HepG2 (cell line): ENCODE data around the gene BICDL1. TPM values are rescaled to one million over a fixed set of nuclear protein-coding genes. Genes with fewer than 3 reads are reported as not detected.
A peak's percentile ranks its signal among the peaks of the same experiment; 100 is the strongest.

ENCODE experiments used
- CBX5 ChIP-seq: sonication (generic); formaldehyde crosslinking; IDR thresholded peaks from 2 replicates; pipeline ENCODE4 v1.4.0; 2020; ENCODE audit warnings: missing genetic modification reagents, borderline replicate concordance
- CENPT ChIP-seq: sonication (generic); formaldehyde crosslinking; IDR thresholded peaks from 2 replicates; pipeline ENCODE4 v1.8.0; 2022; ENCODE audit warnings: low read depth, mild to moderate bottlenecking, moderate library complexity, missing genetic modification reagents
- GATA4 ChIP-seq: sonication (generic); IDR thresholded peaks from 2 replicates; pipeline ENCODE4 v1.6.1; 2016; ENCODE audit warnings: antibody characterized with exemption, low read depth, borderline replicate concordance
- MAFK ChIP-seq, 2 experiments: IDR thresholded peaks in 1 of 2; conservative IDR thresholded peaks in 1 of 2; 2 replicates each; pipeline ENCODE4 v1.6.1; 2011; ENCODE audit warnings: improper control_type of control experiment in 2 of 2, low read length in 2 of 2
- NFIC ChIP-seq: IDR thresholded peaks from 2 replicates; pipeline ENCODE4 v1.6.1; 2012; ENCODE audit warnings: mild to moderate bottlenecking, low read length, inconsistent platforms
- RXRA ChIP-seq: sonication (generic); formaldehyde crosslinking; IDR thresholded peaks from 2 replicates; pipeline ENCODE4 v1.5.1; 2020; ENCODE audit warnings: missing genetic modification reagents
- SAP130 ChIP-seq: IDR thresholded peaks from 2 replicates; pipeline ENCODE4 v1.6.1; 2016; ENCODE audit warnings: low read depth
- SP2 ChIP-seq: sonication (generic); formaldehyde crosslinking; IDR thresholded peaks from 2 replicates; pipeline ENCODE4 v1.5.1; 2020; ENCODE audit warnings: mild to moderate bottlenecking, missing genetic modification reagents
- STAG1 ChIP-seq: sonication (generic); formaldehyde crosslinking; IDR thresholded peaks from 2 replicates; pipeline ENCODE4 v1.4.0; 2020; ENCODE audit warnings: missing genetic modification reagents
- TBX2 ChIP-seq: sonication (generic); formaldehyde crosslinking; IDR thresholded peaks from 2 replicates; pipeline ENCODE4 v1.5.0; 2020; ENCODE audit warnings: missing genetic modification reagents, mild to moderate bottlenecking, borderline replicate concordance
- THYN1 ChIP-seq: sonication (generic); formaldehyde crosslinking; IDR thresholded peaks from 2 replicates; pipeline ENCODE4 v1.8.1; 2023; ENCODE audit warnings: low read depth, mild to moderate bottlenecking, moderate library complexity, missing genetic modification reagents, borderline replicate concordance
- TSC22D2 ChIP-seq: sonication (generic); formaldehyde crosslinking; IDR thresholded peaks from 2 replicates; pipeline ENCODE4 v1.5.1; 2020; ENCODE audit warnings: missing genetic modification reagents, mild to moderate bottlenecking, borderline replicate concordance
- ZBED4 ChIP-seq: sonication (generic); formaldehyde crosslinking; IDR thresholded peaks from 2 replicates; pipeline ENCODE4 v1.4.0; 2020; ENCODE audit warnings: missing genetic modification reagents, borderline replicate concordance
- ZNF24 ChIP-seq: fragments of 450-650 bp; IDR thresholded peaks from 2 replicates; pipeline ENCODE4 v1.6.1; 2017; ENCODE audit warnings: antibody characterized with exemption, mild to moderate bottlenecking
- ZNF274 ChIP-seq: sonication (generic); formaldehyde crosslinking; IDR thresholded peaks from 2 replicates; pipeline ENCODE4 v1.5.1; 2020; ENCODE audit warnings: mild to moderate bottlenecking, missing genetic modification reagents
- ZNF383 ChIP-seq: sonication (generic); formaldehyde crosslinking; IDR thresholded peaks from 2 replicates; pipeline ENCODE4 v1.4.0; 2020; ENCODE audit warnings: missing genetic modification reagents, mild to moderate bottlenecking, borderline replicate concordance
- ZNF710 ChIP-seq: sonication (generic); formaldehyde crosslinking; IDR thresholded peaks from 2 replicates; pipeline ENCODE4 v1.5.0; 2020; ENCODE audit warnings: mild to moderate bottlenecking, missing genetic modification reagents, borderline replicate concordance
- polyA plus RNA-seq, 8 experiments: library from polyadenylated mRNA; depleted of rRNA in 3 of 8; stranded (reverse) in 7 of 8; unstranded in 1 of 8; fragments of >200 nt; fragmentation: Illumina TruSeq in 4 of 8; extraction: Trizol in 4 of 8; gene quantifications; 2 replicates each; pipeline versions ENCODE4 v1.2.1 to v1.2.3, GENCODE V29; 2011 to 2016; ENCODE audit warnings: low read depth in 4 of 8, missing spikeins in 1 of 8, mixed read lengths in 1 of 8; ENCODE audit not compliant: insufficient read depth in 1 of 8
- total RNA-seq, 5 experiments: library from RNA; depleted of rRNA; stranded (reverse); fragments of >200 nt; fragmentation: Illumina TruSeq; extraction: Trizol; gene quantifications; 2 replicates each; pipeline ENCODE4 v1.2.3, GENCODE V29; 2016; ENCODE audit warnings: low read depth in 1 of 5
- TF ChIP-seq, protein P1 (sequence below): sonication (generic); formaldehyde crosslinking; conservative IDR thresholded peaks from 2 replicates; pipeline ENCODE4 v1.5.0; 2020; ENCODE audit warnings: missing genetic modification reagents
- TF ChIP-seq, protein P2 (sequence below): sonication (generic); formaldehyde crosslinking; IDR thresholded peaks from 2 replicates; pipeline ENCODE4 v1.4.0; 2020; ENCODE audit warnings: missing genetic modification reagents
- TF ChIP-seq, protein P3 (sequence below): sonication (generic); formaldehyde crosslinking; IDR thresholded peaks from 2 replicates; pipeline ENCODE4 v1.8.1; 2023; ENCODE audit warnings: mild to moderate bottlenecking, missing genetic modification reagents, borderline replicate concordance

BICDL1 gene
- total and polyA plus RNA-seq, 2 of the 13 experiments (the other 11 are each of a cell fraction or from before 2014, with no cell fraction given) = 3.6 to 9.7 TPM

DNA sequence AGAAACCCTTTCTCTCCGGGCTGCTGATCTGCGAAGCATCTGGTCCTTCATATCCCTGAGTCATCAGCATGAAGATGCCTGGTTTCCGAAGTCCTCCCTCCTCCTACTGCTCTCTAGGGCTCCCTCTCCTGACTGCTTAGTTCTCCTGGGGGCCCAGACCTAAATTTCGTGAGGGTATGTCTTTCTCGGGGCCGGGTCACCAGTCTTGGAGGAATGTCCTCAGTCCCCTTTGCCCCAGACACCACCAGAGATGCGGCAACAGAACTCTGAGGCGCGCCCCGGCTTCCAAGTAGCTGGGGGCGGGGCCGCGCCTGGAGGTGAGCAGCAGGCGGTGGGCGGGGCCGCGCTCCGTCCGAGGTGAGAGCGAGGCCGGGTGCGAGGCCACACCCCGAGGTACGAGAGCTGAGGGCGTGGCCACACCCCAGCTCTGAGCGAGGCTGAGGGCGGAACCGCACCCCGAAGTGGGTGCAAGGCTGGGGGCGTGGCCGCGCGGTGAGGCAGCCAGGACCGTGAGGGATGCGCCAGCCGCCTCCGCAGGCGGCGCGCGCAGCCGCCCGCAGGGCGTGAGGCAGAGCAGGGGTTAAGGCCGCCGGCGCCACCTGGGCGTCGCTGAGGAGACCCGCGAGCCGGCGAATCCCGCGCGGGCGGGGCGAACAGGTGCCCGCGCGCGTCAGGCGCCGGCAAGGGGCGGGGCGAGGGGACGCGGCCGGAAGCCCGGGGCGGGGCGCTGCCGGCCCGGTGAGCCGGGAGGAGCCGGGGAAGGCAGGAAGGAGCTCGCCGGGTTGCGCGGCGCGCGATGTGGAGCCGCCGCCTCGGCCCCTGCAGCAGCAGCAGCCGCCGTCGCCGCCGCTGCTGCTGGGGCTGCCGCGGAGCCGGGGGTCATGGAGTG lies at the start of gene BICDL1 (continued):
- TF ChIP-seq, protein P1, sequence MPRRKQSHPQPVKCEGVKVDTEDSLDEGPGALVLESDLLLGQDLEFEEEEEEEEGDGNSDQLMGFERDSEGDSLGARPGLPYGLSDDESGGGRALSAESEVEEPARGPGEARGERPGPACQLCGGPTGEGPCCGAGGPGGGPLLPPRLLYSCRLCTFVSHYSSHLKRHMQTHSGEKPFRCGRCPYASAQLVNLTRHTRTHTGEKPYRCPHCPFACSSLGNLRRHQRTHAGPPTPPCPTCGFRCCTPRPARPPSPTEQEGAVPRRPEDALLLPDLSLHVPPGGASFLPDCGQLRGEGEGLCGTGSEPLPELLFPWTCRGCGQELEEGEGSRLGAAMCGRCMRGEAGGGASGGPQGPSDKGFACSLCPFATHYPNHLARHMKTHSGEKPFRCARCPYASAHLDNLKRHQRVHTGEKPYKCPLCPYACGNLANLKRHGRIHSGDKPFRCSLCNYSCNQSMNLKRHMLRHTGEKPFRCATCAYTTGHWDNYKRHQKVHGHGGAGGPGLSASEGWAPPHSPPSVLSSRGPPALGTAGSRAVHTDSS (CRISPR knock-in tag) = no peak
- TF ChIP-seq CBX5 (CRISPR knock-in tag) = no peak
- TF ChIP-seq ZNF710 (CRISPR knock-in tag) = no peak
- TF ChIP-seq, protein P2, sequence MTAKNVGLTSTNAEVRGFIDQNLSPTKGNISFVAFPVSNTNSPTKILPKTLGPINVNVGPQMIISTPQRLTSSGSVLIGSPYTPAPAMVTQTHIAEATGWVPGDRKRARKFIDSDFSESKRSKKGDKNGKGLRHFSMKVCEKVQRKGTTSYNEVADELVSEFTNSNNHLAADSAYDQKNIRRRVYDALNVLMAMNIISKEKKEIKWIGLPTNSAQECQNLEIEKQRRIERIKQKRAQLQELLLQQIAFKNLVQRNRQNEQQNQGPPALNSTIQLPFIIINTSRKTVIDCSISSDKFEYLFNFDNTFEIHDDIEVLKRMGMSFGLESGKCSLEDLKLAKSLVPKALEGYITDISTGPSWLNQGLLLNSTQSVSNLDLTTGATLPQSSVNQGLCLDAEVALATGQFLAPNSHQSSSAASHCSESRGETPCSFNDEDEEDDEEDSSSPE (CRISPR knock-in tag) = 0 out of 2 replicates have a peak, but pooled peaks have one; percentile 40
- TF ChIP-seq ZNF383 (CRISPR knock-in tag) = no peak
- 0 out of 2 replicates have a peak, but pooled peaks have one; percentile 10 for TF ChIP-seq RXRA (CRISPR knock-in tag)
- TF ChIP-seq, protein P3, sequence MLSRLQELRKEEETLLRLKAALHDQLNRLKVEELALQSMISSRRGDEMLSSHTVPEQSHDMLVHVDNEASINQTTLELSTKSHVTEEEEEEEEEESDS = no peak
- no peak for TF ChIP-seq ZBED4
- TF ChIP-seq ZNF24 = no peak
- peak; percentile 70; the same call in 1 of the 2 replicates for TF ChIP-seq TBX2 (CRISPR knock-in tag)
- TF ChIP-seq MAFK (conservative IDR thresholded peaks at IDR 0.05 in 1 of 2, IDR thresholded peaks at IDR 0.05 in 1 of 2; ENCODE audit: low read length in 2 of 2) = peak; percentile 23 to 43; a peak in 3 of 4 replicates
- no peak for TF ChIP-seq GATA4
- peak; percentile 47; the same call in 1 of the 2 replicates for TF ChIP-seq SAP130 (CRISPR knock-in tag)
- TF ChIP-seq SP2 (CRISPR knock-in tag) = no peak
- no peak for TF ChIP-seq THYN1 (CRISPR knock-in tag)
- no peak for TF ChIP-seq TSC22D2 (CRISPR knock-in tag)
- no peak for TF ChIP-seq ZNF274 (CRISPR knock-in tag)
- TF ChIP-seq CENPT (CRISPR knock-in tag) = no peak
- TF ChIP-seq STAG1 (CRISPR knock-in tag) = no peak
- no peak for TF ChIP-seq NFIC
